ENCODE data around the gene CLRN2. TPM values are rescaled to one million over a fixed set of nuclear protein-coding genes. Genes with fewer than 3 reads are reported as not detected.

Gene CLRN2
- total and polyA plus RNA-seq, 2 of the 4 experiments (the other 2 are of a cell fraction): not detected

- ChIA-PET POLR2A (ENCODE audit: unreplicated experiment) (no interaction called here), CTCF (no interaction called here)
- Histone ChIP-seq H3K9ac (ENCODE audit: low read depth, low read length) (no peak overlapping the region), H3K4me3 (ENCODE audit: insufficient read depth, low read depth, low read length) (no peak overlapping the region), H2BK15ac (ENCODE audit: low read depth, low read length) (no peak overlapping the region), H3K18ac (ENCODE audit: low read depth, low read length) (no peak overlapping the region), H2AK9ac (replicated peaks; ENCODE audit: low read depth, low read length, poor library complexity) (no peak overlapping the region), H4K5ac (ENCODE audit: low read depth, low read length) (no peak overlapping the region), H3K79me1 (ENCODE audit: low read depth in 1 of 2, low read length in 2 of 2) (no peaks in the 10 kb centered on the region), H4K91ac (ENCODE audit: insufficient read depth, low read depth, low read length) (no peak overlapping the region), H3K4ac (ENCODE audit: low read depth, low read length) (no peak overlapping the region), H4K20me1 (ENCODE audit: insufficient read depth, low read length) (no peaks in the 10 kb centered on the region), H3K56ac (ENCODE audit: extremely low read depth, insufficient read depth, low read length) (no peak overlapping the region), H3K36me3 (ENCODE audit: control insufficient read depth, insufficient read depth, low read length) (no peaks in the 10 kb centered on the region), H3K14ac (replicated peaks; ENCODE audit: low read depth, low read length) (no peak overlapping the region), H3K4me1 (ENCODE audit: control insufficient read depth, insufficient read depth, low read length) (no peaks in the 10 kb centered on the region), H4K8ac (ENCODE audit: low read depth in 2 of 2, low read length in 2 of 2) (no peak overlapping the region), H3K9me1 (ENCODE audit: insufficient read depth, low read length) (no peaks in the 10 kb centered on the region), H3K23ac (ENCODE audit: low read depth, low read length) (0 out of 2 replicates have a peak overlapping the region, but pooled peaks have one; percentile 14), H2BK5ac (ENCODE audit: low read depth, low read length, poor library complexity, severe bottlenecking) (no peak overlapping the region), H3K9me3 (ENCODE audit: control insufficient read depth, insufficient read depth, low read length) (no peaks in the 10 kb centered on the region), H2AK5ac (ENCODE audit: low read depth, low read length) (no peak overlapping the region), H2BK20ac (ENCODE audit: low read depth, low read length) (no peak overlapping the region), H3K27me3 (ENCODE audit: control insufficient read depth, insufficient read depth, low read length) (peaks cover 32% of the 10 kb centered on the region), H2AFZ (replicated peaks; ENCODE audit: low read length, poor library complexity) (no peak overlapping the region), H3K27ac (ENCODE audit: insufficient read depth, low read length) (no peak overlapping the region), H2BK120ac (ENCODE audit: low read depth, low read length) (no peak overlapping the region), H3K4me2 (ENCODE audit: low read depth, low read length) (no peak overlapping the region)
- no CpG with 5 or more reads among the region's 5 CpGs for WGBS, 2 experiments (ENCODE audit: extremely low coverage in 2 of 2, insufficient read length in 1 of 2)
- in situ Hi-C loops (cut with MboI; ENCODE audit: low sequenced_read_pairs): no loop called here
- DNase-seq (no peak), ATAC-seq (ENCODE audit: low read depth) (no peak)
- dilution Hi-C loops (cut with HindIII; ENCODE audit: low sequenced_read_pairs, unreplicated experiment): no loop called here
- intact Hi-C loops (cut with micrococcal nuclease): no loop called here
- TF ChIP-seq MXI1 (IDR thresholded peaks at IDR 0.05; ENCODE audit: borderline replicate concordance, low read depth, low read length): no peak
- TF ChIP-seq MAZ (IDR thresholded peaks at IDR 0.05; ENCODE audit: borderline replicate concordance, low read depth, low read length): no peak
- no peak for TF ChIP-seq BHLHE40 (IDR thresholded peaks at IDR 0.05; ENCODE audit: low read depth, low read length)
- no peak for TF ChIP-seq MAFK (IDR thresholded peaks at IDR 0.05; ENCODE audit: low read depth, low read length)
- TF ChIP-seq RAD21 (IDR thresholded peaks at IDR 0.05; ENCODE audit: low read length): no peak
- no TSS peak for BruUV-seq (replicated peaks)
Observed at GRCh38 chr4:17517664-17518063, 2.7 kb downstream of the CLRN2 start.
